Fibroblast of villous mesenchyme (primary cell): ENCODE results near the gene RAB7B. TPM values are rescaled to one million over a fixed set of nuclear protein-coding genes. Genes with fewer than 3 reads are reported as not detected.

ENCODE experiments used
- DNase-seq: peaks from one replicate; pipeline ENCODE4 v3.0.0-alpha.2; 2010; ENCODE audit warnings: low read depth
- H3K4me3 ChIP-seq: 2 replicates; pipeline ENCODE4 v1.5.1; 2011; ENCODE audit warnings: low read depth, mild to moderate bottlenecking, low read length
- total RNA-seq: library from RNA; depleted of rRNA; stranded (reverse); fragments of >200 nt; gene quantifications from 2 replicates; pipeline ENCODE4 v1.2.3, GENCODE V29; 2012
- TF ChIP-seq, protein P1 (sequence below): IDR thresholded peaks from 2 replicates; pipeline ENCODE4 v1.5.1; 2012; ENCODE audit warnings: low read depth, mild to moderate bottlenecking, low read length; ENCODE audit not compliant: insufficient read depth

Gene RAB7B
- total RNA-seq, 1 donor: 5.2 TPM

DNA sequence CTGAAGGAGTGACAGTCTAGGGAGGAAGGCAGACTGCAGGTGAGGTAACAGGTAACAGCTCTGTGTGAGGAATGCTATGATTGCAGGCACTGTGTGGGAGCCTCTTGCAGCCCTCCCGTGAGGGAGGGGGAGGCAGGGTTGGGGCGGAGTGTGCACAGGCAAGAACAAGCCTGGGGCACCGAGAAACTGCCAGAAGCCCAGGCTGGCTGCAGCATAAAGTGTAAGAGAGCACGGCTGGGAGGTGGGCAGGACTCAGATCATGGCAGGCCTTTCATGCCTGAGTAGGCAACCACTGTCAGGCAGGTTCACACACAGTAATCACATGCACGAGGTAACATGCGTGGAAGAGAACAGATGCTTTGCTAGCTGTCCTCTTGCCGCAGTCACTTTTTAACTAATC, 38.4 kb upstream of the RAB7B start:
- TF ChIP-seq, protein P1, sequence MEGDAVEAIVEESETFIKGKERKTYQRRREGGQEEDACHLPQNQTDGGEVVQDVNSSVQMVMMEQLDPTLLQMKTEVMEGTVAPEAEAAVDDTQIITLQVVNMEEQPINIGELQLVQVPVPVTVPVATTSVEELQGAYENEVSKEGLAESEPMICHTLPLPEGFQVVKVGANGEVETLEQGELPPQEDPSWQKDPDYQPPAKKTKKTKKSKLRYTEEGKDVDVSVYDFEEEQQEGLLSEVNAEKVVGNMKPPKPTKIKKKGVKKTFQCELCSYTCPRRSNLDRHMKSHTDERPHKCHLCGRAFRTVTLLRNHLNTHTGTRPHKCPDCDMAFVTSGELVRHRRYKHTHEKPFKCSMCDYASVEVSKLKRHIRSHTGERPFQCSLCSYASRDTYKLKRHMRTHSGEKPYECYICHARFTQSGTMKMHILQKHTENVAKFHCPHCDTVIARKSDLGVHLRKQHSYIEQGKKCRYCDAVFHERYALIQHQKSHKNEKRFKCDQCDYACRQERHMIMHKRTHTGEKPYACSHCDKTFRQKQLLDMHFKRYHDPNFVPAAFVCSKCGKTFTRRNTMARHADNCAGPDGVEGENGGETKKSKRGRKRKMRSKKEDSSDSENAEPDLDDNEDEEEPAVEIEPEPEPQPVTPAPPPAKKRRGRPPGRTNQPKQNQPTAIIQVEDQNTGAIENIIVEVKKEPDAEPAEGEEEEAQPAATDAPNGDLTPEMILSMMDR: no peak
- no peak overlapping the region for H3K4me3 ChIP-seq
- no peak for DNase-seq

DNA sequence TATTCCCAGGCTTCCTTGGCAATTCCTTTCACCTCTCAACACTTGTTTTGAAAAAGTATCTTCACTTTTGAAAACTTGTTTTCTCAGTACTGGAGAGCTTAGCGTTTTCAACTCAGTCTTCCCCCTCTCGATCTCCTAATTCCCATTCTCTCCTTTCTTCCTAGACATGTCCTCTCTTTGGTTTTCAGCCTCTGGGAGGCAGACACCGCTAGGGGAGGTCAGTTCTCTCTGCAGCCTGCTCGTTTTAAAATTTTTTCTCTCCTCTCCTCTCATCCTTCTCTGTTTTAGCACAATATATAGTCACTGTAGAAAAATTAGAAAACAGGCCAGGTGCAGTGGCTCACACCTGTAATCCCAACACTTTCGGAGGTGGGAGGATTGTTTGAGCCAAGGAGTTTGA, 37.1 kb upstream of the RAB7B start:
- no peak overlapping the region for H3K4me3 ChIP-seq
- TF ChIP-seq, protein P1: no peak
- DNase-seq: no peak

DNA sequence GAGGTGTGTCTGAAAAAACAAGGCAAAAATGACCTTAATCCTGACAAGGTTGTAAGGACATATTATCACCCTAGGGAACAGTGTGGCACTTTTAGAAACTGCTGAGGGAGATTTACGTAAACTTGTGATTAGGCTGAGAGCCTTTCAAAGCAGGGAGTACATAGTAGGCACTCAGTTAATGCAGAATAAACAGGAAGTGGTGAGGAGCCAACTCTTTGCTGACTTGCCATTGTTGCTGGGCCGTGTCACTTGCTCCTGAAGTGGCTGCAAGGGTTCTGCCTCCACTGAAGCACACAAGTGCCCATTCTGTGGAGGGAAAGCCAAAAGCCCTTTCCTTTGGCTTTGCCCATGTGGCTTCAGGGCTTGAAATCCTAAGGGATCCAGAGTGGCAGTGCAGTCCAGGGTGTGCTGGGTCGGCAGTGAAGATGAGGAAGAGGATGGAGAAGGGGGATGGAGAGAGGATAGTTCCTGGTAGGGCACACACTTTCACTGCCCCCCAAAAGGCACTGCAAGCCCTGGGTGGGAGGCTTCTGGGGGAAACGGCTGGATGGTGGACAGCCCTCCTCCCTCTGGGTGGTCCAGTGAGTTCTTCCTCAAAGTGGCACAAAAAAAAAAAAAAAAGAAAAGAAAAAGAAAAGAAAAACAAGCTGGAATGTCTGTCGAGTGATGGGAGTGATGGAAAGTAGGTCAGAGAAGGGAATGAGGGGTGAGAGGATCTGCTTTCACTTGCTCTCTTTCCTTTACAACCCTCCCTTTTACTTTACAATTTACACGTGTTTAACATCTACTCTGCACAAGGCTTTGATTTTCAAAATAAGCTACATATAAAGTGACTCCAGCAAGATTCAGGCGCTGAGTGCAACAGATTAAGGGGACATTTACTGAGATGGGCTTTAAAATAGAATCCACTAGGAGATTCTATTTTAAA, 36.1 kb upstream of the RAB7B start:
- TF ChIP-seq, protein P1: no peak
- DNase-seq: no peak
- no peak overlapping the region for H3K4me3 ChIP-seq

DNA sequence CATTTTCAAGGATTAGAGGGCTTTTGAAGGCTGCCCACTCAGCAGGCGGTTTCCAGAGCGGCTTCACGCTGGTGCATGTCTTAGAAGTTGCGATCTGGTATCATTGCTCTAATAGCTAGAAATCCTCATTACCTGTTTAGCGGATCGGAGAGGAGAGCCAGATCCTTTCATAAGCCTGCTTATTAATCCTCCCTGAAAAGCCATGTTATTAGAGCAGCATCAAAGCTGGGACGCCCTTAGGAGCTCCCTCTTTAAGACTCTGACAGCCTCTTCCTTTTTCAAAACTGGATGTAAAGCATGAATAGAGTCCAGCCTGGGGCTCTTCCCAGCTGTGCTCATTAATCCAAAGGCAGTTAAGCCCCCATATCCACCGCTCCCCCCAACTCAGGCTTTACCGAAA, 34.4 kb upstream of the RAB7B start:
- no peak for DNase-seq
- TF ChIP-seq, protein P1: no peak
- no peak overlapping the region for H3K4me3 ChIP-seq

DNA sequence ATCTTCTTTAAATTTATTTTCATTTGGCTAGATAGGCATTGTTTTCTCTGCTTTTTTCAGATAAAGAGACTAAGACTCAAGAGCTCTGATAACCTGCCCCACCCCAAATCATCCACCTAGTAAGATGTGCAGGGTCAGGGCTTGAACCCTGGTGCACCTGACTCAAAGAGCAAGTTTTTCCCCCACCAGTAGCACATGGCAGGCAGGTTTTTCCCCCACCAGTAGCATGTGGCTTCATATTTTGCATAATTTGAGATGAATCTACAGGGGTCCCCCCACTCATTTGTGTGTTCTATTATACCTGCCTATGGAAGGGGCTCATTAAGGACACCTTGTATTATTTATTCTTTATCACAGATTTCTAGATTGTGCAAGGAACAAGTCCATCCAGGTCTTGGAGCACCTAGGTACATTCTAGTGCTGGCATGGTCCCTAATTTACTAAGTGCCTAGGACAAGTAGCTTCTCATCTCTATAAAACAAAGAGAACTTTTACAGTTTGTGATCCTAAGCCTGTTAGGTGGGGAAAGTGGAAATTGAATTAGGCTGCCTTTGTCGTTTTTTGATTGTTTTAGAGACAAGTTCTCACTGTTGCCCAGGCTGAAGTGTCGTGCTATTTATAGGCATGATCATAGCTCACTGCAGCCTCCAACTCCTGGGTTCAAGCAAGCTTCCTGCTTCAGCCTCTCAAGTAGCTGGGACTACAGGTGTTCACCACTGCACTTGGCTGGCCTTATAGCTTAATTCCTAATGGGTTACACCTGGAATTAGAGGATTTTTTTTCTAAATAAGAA, 33.7 kb upstream of the RAB7B start:
- DNase-seq: no peak
- TF ChIP-seq, protein P1: no peak
- no peak overlapping the region for H3K4me3 ChIP-seq

DNA sequence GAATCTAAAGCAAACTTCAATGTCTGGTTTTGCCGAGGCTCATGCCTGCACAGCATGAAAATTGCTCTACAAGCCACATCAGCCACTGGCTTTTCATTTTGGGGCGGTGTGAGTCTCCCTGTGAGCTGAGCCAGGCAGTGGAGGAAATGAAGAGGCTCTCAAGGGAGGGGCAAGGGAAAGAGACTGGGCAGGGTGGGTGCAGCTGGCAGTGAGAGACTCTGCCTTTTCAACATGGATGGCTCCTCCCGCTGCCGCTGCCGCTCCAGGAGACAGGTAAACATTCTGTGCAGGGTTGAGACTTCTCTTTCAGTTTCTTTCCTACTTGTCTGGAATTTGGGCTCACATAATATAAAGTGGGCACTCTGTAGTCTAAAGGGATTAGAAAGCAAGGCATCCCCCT, 31.8 kb upstream of the RAB7B start:
- no peak for DNase-seq
- TF ChIP-seq, protein P1: no peak
- no peak overlapping the region for H3K4me3 ChIP-seq
